HG03457 (cell line): ENCODE results near the gene CPNE4.

ENCODE experiments used
- ATAC-seq: cut with Tn5 transposase; IDR thresholded peaks from one replicate; pipeline ENCODE4 v1.9.1; 2021; ENCODE audit warnings: moderate number of reproducible peaks; ENCODE audit not compliant: unreplicated experiment

Gene CPNE4

DNA sequence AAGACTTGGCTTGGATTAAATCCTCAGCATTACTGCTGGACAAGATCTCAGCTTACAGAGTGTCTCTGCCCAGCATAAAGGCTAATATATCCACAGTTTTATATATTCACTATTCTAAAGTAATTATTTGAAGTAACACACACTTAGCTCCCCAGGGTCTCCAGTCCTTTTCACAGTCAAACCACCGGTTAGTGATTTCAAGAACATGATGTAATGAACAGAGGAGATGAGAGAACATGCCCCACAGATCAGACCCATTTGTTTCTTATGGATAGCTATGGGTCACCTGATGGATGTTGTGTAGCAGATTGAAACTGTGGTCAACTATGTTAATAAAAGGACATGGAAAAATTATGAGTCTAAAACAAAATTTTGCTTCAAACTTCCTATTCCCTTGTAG is 487.2 kb downstream of the CPNE4 start:
- no peak for ATAC-seq

DNA sequence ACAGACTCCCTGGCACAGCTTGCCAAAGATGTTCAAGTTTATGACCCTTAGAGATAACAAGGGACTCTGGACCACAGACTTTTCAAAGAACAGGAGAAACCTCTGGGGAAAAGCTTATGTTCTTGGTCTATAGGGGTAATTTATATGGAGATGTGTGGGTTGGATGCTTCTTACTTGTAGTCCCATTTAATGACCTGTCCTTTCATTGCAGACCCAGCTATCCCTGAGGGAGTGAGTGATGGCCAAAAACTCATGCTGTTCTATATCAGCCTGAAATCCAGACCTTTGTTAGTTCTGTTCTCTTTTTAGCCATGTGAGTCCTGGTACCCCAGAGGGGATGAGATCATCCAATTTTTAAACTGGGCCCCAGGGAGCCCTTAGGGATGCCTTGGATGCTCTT is 488.4 kb downstream of the CPNE4 start:
- no peak for ATAC-seq

DNA sequence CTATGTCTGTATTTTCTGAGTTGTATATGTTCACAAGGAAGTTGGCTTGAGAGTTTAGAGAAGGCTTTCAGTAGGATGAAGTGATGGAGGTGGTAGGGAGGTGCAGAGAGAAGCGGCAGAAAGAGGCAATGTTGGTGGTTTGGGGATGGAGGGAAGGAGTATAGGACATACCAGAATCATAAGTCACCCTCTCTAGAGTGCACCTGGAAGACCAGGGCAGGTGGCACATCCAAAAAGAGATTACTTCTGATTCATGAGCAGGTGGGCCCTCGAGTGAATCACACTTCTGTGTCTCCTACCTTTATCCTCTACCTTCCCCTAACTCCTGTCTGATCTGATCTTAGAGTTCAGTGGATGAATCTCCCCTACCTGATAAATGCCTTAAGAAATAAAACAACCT is 490.3 kb downstream of the CPNE4 start:
- ATAC-seq, result no peak

DNA sequence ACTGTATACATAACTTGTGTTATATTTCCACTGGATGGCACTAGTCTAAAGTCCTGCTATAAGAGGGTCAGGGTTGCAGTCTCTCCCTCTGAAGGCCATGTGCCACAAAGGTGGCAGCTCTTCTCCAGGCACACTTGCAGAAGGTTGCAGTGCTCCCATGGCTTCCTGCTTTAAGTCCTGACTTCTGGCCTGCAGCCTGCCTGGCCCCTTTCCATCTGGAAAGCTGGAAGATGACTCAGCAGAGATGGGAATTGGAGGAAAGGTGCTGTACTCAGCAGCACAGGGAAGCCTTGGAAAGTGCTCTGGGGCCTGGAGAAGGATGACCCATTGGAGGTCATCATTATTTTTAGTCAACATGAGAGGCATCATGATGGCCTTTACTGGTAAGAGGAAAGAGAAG is 491.1 kb downstream of the CPNE4 start:
- no peak for ATAC-seq

DNA sequence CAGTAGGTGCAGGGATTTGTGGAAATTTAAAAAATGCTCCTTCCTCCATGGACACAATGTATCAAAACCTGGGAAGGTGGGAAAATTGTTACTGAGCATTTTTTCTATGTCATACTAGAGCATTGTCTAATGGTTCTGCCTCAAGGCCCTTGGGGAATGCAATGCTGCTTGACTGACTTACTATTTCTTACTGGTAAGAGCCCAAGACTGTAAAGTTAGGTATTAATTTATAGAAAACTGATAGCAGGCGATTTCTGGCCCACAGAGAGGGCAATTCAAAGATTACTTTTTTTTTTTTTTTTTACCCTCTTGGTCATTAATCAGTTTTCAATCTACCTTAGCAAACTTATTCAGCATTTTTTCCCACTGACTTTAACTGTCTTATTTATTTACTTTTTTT is 493.5 kb downstream of the CPNE4 start:
- ATAC-seq, result no peak

DNA sequence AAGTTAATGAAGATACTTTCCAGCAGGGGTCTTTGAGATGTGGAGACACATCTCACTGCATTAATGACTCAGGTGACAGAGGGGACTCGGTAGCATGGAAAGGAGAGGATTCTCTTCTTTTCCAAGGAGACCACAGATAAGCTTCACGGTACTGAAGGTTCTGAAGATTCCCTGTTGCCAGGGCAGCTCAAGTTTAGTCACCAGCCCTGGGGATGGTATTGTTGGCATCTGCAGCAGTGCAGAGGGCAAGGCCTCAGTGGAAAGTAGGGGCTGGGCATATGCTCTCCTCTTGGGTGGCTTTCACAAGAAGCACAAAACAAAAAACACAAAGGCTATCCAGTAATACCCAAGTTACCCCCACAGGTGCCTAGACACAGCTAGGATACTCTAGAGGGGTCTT is 494.0 kb downstream of the CPNE4 start:
- ATAC-seq, result no peak

DNA sequence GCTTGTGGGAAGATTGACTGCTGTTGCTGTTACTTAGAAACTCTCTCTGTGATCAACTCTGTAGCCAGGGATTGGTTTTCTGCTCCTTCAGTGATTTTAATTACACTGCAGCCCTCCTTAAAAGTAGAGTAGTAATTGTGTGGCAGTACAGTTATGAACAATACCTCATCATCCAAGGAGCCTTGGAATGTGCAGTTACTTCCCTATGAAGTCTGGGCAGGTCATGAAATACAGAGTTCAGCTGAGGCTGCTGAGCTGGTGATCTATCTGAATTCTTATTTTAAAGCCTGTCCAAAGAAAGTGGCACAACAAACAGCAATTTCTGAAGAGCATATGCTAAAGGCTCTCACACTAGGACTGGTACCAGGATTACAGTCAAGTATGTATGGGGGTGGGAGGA is 494.7 kb downstream of the CPNE4 start:
- ATAC-seq, result no peak

DNA sequence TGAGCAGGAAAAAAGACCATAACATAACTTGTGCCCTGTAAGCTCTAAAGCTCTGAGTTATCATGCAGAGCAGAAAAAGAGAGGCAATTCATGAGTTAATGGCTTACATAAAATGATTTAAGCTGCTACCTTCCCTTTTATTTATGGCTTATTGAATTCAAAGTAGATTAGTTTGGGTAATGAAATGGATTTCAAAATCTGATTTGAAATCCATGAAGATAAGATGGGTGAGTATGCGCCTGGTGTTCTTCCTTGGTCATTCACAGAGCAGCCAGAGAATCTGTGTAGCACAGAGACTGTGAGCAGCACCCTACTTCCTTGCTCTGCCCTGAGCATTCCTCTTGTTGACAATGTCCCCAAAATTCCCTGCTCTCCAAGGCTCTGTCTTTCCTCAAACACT is 495.8 kb downstream of the CPNE4 start:
- ATAC-seq, result no peak

DNA sequence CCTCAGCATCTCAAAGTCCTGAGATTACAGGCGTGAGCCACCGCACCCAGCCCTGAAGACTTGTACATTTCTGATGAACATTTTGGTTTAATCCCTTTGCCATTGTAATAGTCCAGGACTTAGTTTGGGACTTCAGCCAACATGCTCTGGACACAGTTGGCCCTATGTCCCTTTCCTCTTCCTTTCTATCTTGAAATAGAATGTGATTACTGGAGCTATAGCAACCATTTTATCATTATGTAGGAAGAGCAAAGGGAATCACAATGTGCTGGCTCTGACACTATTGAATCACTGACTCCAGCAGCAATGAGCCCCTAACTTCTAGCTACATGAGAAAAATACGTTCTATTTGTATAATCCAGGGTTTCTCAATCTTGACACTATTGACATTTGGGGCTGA is 497.3 kb downstream of the CPNE4 start:
- no peak for ATAC-seq

DNA sequence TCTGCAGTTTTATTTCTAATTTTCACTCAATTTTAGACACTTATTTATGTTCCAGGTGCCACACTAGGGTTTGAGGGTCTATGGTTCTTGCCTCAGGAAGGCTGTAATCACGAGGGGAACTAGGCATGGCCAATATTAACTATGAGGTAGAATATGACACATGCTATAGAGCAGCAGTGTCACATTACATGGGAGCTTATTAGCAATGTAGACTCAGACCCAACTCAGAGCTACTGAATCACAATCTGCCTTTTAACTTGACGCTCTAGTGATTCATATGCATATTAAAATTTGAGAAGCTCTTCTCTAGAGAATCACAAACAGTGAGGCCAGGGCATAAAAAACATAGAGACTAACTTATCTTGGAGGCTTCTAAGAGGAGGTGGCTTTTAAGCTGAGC is 499.2 kb downstream of the CPNE4 start:
- no peak for ATAC-seq

DNA sequence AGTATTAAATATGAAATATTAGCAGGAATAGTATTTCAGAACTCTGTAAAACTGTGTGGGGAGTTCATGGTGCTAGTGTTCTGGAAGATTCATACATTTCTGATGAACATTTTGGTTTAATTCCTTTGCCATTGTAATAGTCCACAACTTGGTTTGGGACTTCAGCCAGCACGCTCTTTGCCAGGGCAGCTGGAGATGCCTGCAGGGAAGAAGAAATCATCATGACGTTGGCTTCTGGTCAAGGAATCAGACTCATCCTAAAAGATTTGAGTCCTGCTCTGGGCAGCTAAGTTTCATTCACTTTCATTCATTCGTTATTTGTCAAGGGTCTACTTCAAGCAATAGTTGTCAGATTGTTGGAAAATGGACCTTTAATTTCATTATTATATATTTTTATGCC is 499.7 kb downstream of the CPNE4 start:
- ATAC-seq, result no peak

DNA sequence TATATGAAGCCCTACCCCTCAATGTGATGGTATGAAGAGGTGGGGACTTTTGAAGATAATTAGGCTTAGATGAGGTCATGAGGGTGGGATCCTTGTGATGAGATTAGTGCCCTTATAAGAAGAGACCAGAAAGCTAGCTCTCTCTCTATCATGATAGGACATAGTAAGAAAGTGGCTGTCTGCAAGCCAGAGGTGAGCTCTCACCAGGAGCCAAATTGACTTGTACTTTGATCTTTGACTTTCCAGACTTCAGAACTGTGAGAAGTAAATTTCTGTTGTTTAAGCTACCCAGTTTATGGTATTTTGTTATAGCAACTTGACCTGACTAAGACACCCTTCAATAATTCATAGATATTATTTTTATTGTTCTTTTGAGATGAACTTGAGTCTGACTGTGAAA is 502.2 kb downstream of the CPNE4 start:
- no peak for ATAC-seq

DNA sequence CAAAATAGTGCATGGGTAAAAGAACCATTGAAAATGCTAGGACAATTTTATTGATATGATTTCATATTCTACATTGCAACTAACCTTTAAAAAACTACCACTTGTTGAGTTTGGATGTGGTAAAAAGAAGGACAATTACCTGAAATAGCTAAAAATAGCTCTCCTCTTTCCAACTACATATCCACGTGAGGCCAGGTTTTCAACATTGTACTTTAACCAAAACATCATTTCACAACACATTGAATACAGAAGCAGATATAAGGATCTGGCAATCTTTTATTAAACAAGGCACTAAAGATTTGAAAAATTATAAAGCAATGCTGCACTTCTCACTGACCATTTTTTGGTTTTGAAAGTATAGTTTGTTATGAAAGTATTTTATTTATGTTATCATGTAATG is 504.0 kb downstream of the CPNE4 start:
- ATAC-seq, result no peak

DNA sequence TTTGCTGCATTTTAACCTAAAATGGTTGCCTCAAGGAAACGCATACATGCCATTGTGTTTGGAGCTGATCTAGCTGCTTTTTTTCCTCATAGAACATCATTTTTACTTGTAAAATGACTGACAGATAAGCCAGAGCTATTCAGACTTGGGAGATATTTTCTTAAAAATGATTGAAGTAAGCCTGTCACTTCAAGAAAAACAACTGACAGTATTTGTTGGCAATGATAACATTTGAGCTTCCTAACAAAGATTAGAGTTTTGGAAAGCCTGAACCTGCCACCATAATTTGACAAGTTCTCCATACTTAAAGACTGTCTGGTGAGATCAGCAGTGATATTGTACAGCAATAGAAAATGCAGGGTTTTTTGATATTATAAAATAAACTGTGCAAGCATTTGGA is 504.4 kb downstream of the CPNE4 start:
- ATAC-seq, result no peak

DNA sequence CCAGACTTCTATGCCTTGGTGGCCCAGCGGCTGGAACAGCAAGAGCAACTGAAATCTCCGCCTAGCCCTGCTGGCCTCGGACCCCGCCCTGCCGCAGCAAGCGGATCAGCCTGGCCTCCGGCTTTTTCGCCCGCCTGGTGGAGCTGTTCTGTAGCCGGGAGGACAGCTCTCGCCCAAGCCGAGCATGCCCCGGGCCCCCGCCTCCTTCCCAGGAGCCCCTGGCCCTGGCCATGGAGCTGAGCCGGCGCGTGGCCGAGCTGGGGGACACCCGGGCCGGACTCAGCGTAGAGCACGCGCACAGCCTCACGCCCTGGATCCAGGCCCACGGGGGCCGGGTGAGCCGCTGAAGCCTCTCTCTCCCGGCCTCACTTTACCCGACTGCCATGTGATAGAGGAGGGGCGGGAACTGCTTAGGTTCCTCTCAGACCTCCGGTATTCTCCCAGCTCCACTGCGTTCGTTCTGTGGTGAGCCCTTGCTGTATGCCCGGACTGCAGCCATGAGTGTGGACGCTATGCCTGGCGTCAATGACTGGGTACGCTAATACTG is 507.9 kb downstream of the CPNE4 start:
- no peak for ATAC-seq

DNA sequence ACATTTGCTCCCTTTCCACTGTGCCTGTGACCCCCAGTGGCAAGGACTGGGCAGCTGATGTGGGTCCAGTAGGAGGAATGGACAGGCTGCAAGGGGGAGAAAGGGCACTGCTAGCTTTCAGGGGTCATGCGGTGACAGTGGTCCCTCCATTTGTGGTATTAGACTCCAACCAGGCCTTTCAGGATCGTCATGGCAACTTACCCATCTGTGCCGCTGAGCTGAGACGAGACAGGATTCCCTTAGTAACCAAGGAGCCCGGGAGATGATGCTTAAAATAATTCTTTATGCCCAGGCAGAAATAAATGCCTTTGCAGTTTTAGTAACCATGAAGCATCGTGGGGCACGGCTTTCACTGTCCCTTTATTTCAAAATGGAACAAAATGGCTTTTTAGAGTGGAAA is 516.1 kb downstream of the CPNE4 start:
- no peak for ATAC-seq

DNA sequence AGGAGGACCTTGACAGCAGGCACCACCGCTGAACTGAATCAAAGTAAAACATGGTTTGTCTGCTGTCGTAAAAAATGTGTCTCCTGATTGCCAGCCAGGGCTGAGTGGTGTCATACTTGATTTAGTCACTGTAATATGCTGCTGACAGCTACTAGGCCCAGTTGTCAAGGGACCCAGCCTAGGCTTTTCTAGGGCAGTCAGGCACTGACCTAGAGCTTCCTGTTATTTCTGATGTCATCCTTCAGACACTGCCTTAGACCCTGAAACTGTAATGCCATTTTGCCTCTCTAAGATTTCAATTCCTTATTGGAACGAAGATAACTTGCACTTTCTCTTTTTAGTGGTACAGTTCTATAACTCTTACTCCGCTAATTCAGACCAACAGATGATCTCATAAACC is 529.4 kb downstream of the CPNE4 start:
- ATAC-seq, result no peak

DNA sequence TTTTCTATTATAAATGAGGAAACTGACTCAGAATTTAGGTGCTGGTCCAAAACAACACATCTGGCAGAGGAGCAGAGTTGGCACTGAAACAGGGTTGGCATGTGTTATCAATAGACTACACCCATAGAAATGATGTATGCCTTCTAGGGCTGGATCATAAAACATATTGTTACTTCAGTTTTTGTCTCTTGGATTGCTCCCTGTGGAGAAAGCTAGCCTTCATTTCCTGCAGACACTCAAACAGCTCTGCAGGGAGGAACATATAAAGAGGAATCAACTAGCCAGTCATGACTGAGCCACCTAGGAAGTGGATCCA is 531.5 kb downstream of the CPNE4 start:
- ATAC-seq, result no peak

DNA sequence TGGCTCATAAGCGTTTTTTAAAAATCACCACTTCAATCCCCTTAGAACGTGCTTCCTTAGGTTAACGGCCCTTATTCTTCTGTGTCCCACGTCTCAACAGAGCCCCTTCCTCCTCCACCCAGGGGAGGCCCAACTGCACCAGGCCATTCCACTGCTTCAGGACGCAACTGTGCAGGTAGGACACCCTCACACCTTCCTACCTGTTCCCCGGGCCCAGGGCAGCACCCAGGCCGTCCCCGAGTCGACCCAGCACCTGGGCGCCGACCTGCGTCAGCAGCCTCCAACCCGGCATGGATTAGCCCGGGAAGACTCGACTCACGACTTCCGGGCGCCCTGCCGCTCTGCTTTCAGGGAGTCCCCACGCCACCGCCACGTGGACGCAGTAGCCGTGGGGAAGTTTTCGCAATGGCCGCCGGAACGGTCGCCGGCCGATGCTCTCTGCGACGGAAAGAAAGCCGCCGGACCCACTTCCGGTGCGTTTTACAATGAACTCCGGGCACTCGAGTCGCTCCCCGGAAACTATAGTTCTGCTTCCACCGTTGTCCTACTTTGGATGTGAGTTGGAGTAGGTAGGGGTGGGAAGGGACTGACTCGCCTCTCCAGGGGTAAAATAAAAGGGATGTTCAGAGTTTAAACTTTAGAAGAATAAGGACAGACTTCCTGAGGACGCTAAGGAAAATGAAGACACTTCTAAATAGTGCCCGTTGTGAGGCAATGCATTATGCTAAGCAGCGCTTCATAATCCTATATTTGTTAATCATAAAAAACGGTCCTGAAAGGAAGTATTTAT is 532.1 kb downstream of the CPNE4 start, which contains the start of gene MRPL3:
TSS of gene MRPL3 (minus strand) at position 442 of the 790 bp plus-strand sequence. CDS start at position 292, 150 bp downstream.
- ATAC-seq, result peak; percentile 92

DNA sequence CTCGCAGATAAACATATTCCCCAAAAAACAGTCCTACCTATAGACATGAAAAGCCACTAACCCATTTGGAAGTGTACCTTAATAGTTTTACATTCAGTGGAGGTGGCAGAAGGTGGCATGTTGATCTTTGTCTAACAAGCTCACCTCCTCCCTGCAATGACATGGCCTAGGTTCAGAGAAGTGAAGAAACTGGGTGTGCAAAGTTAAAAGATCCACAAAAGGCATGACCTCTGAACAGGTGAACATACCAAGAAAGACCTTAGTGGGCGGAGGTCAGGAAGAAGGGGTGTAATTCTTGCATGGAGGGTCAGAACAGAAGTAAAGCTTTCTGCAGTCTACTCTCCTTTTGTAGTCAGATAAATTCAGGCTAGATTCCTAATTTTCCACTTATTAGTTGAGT is 532.9 kb downstream of the CPNE4 start:
- ATAC-seq, result no peak

DNA sequence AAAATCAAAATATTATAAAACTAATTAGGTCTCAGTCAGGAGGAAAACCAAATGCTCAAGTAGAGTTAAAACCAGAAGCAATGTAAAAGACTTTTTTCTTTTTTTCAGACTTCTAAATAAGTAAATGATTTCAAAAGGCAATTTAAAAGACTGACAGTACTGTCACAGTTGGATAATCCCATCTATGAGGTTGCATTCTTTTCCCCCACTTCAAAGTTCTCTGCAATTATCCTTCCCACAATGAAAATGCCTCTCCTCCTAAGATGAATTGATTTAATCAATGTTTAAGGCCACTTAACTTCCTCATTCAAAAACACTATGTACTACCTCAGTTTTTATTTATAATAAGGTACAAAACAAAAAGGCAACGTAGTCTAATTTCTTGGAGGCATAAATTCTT is 540.1 kb downstream of the CPNE4 start:
- no peak for ATAC-seq

DNA sequence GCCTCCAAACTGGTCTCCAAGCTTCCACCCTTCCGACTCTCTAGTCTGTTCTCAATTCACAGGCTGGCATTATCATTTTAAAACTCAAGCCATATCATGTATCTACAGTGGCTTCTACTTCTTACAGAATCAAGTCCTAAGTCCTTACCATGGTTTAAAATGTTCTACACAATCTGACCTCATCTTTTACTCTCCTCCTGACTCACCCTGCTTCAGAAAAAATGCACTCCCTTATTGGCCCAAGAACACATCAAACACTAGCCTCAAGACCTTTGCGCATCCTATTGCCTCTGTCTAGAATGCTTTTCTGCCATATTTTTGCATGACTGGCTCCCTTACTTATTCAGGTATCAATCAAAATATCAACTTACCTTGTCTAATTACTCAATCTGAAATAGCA is 543.0 kb downstream of the CPNE4 start:
- no peak for ATAC-seq

DNA sequence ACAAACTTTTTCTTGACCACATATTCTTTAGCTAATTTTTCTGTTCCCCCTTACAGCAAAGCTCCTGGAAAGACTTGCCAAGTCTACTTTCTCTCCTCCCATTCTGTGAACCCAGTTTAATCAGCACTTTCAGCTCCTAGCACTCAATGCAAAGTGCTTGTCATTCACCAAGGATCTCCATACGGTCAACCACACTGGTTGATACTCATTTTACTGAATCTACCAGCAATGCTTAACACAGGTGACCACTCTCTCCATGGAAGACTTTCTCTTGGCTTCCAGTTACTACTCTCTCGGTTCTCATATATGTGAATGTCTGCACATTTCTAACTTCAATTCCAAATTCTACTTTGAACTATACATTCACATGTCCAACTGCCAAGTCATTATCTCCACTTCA is 543.7 kb downstream of the CPNE4 start:
- no peak for ATAC-seq
